IMR-90 (cell line): Measurements from ENCODE around the gene ANK2. TPM values are rescaled to one million over a fixed set of nuclear protein-coding genes. Genes with fewer than 3 reads are reported as not detected.

ENCODE experiments used
- ATAC-seq: fragments of 200-7000 bp; cut with Tn5 transposase; 2 replicates; pipeline ENCODE4 v1.9.1; 2020; ENCODE audit warnings: low read depth, mild to moderate bottlenecking, moderate library complexity
- BruUV-seq: library from RNA; stranded (reverse); fragments of 400-500 nt; replicated peaks from 2 replicates; lab custom pipeline; 2021; lab: Mats Ljungman, UMichigan
- CTCF ChIA-PET: fragments of 300-600 bp; formaldehyde crosslinking; extraction: SDS; loops from one replicate; lab custom pipeline; 2021; ENCODE audit warnings: antibody characterized with exemption; lab: Yijun Ruan, JAX
- POLR2A ChIA-PET: fragments of 300-600 bp; sonication (Branson Sonifier 250); formaldehyde crosslinking; loops from one replicate; lab custom pipeline; 2022; ENCODE audit warnings: antibody characterized with exemption; ENCODE audit not compliant: unreplicated experiment; lab: Charles Lee
- DNase-seq: peaks from one replicate; pipeline ENCODE4 v3.0.0; 2013
- H2AFZ ChIP-seq: replicated peaks from 2 replicates; pipeline ENCODE3; 2013; ENCODE audit warnings: low read length, mild to moderate bottlenecking; ENCODE audit not compliant: poor library complexity
- H2AK5ac ChIP-seq: 2 replicates; pipeline ENCODE4 v1.6.1; 2013; ENCODE audit warnings: low read depth, low read length, inconsistent platforms
- H2AK9ac ChIP-seq: replicated peaks from 2 replicates; pipeline ENCODE3; 2013; ENCODE audit warnings: mild to moderate bottlenecking, low read depth, low read length, moderate library complexity; ENCODE audit not compliant: poor library complexity
- H2BK120ac ChIP-seq: 2 replicates; pipeline ENCODE4 v1.6.1; 2013; ENCODE audit warnings: low read depth, low read length, inconsistent platforms
- H2BK15ac ChIP-seq: 3 replicates; pipeline ENCODE4 v1.6.1; 2013; ENCODE audit warnings: low read depth, low read length, inconsistent platforms
- H2BK20ac ChIP-seq: 2 replicates; pipeline ENCODE4 v1.6.1; 2013; ENCODE audit warnings: low read depth, mild to moderate bottlenecking, inconsistent platforms, low read length, moderate library complexity
- H2BK5ac ChIP-seq: 2 replicates; pipeline ENCODE4 v1.6.1; 2013; ENCODE audit warnings: mild to moderate bottlenecking, low read depth, low read length, inconsistent platforms; ENCODE audit not compliant: poor library complexity, severe bottlenecking
- H3K14ac ChIP-seq: replicated peaks from 2 replicates; pipeline ENCODE4 v1.6.1; 2013; ENCODE audit warnings: low read depth, low read length, inconsistent platforms
- H3K18ac ChIP-seq: 2 replicates; pipeline ENCODE4 v1.6.1; 2013; ENCODE audit warnings: low read depth, low read length, control low read depth
- H3K23ac ChIP-seq: 2 replicates; pipeline ENCODE4 v1.6.1; 2013; ENCODE audit warnings: low read depth, low read length, inconsistent platforms
- H3K27ac ChIP-seq: 2 replicates; pipeline ENCODE4 v1.5.1; 2013; ENCODE audit warnings: mild to moderate bottlenecking, control low read depth, low read length; ENCODE audit not compliant: insufficient read depth
- H3K27me3 ChIP-seq: 2 replicates; pipeline ENCODE4 v1.6.1; 2013; ENCODE audit warnings: low read length; ENCODE audit not compliant: control insufficient read depth, insufficient read depth
- H3K36me3 ChIP-seq: 2 replicates; pipeline ENCODE4 v1.6.1; 2013; ENCODE audit warnings: low read length, mixed read lengths; ENCODE audit not compliant: control insufficient read depth, insufficient read depth
- H3K4ac ChIP-seq: 2 replicates; pipeline ENCODE4 v1.6.1; 2013; ENCODE audit warnings: low read depth, low read length, inconsistent platforms
- H3K4me1 ChIP-seq: 2 replicates; pipeline ENCODE4 v1.6.1; 2013; ENCODE audit warnings: low read length, mixed read lengths; ENCODE audit not compliant: control insufficient read depth, insufficient read depth
- H3K4me2 ChIP-seq: 2 replicates; pipeline ENCODE4 v1.6.1; 2013; ENCODE audit warnings: low read depth, mild to moderate bottlenecking, control low read depth, low read length, moderate library complexity
- H3K4me3 ChIP-seq: 2 replicates; pipeline ENCODE4 v1.5.1; 2013; ENCODE audit warnings: low read depth, mild to moderate bottlenecking, control low read depth, low read length, moderate library complexity; ENCODE audit not compliant: insufficient read depth
- H3K56ac ChIP-seq: 2 replicates; pipeline ENCODE4 v1.6.1; 2013; ENCODE audit warnings: low read length, inconsistent platforms; ENCODE audit not compliant: insufficient read depth; ENCODE audit errors: extremely low read depth
- H3K79me1 ChIP-seq, 2 experiments: 2 replicates each; pipeline ENCODE4 v1.6.1; 2013; ENCODE audit warnings: low read length in 2 of 2, inconsistent platforms in 1 of 2, low read depth in 1 of 2
- H3K9ac ChIP-seq: 2 replicates; pipeline ENCODE4 v1.6.1; 2013; ENCODE audit warnings: low read depth, low read length, control low read depth
- H3K9me1 ChIP-seq: 2 replicates; pipeline ENCODE4 v1.6.1; 2013; ENCODE audit warnings: low read length, inconsistent platforms; ENCODE audit not compliant: insufficient read depth
- H3K9me3 ChIP-seq: 2 replicates; pipeline ENCODE4 v1.6.1; 2013; ENCODE audit warnings: low read length; ENCODE audit not compliant: control insufficient read depth, insufficient read depth
- H4K20me1 ChIP-seq: 2 replicates; pipeline ENCODE4 v1.6.1; 2013; ENCODE audit warnings: low read length, inconsistent platforms; ENCODE audit not compliant: insufficient read depth
- H4K5ac ChIP-seq: 2 replicates; pipeline ENCODE4 v1.6.1; 2013; ENCODE audit warnings: mild to moderate bottlenecking, low read depth, low read length, control low read depth
- H4K8ac ChIP-seq, 2 experiments: 2 replicates each; pipeline ENCODE4 v1.6.1; 2013; ENCODE audit warnings: low read depth in 2 of 2, low read length in 2 of 2, control low read depth in 1 of 2, inconsistent platforms in 1 of 2
- H4K91ac ChIP-seq: 2 replicates; pipeline ENCODE4 v1.6.1; 2013; ENCODE audit warnings: low read depth, low read length, inconsistent platforms; ENCODE audit not compliant: insufficient read depth
- CTCF ChIP-seq: conservative IDR thresholded peaks from 2 replicates; pipeline ENCODE4 v1.5.1; 2012; ENCODE audit warnings: mild to moderate bottlenecking, low read depth, low read length, improper control_type of control experiment
- FOS ChIP-seq: fragments of 150-350 bp; IDR thresholded peaks from 2 replicates; pipeline ENCODE4 v1.6.1; 2016; ENCODE audit warnings: low read depth, low read length
- MAFK ChIP-seq: IDR thresholded peaks from 2 replicates; pipeline ENCODE4 v1.6.1; 2012; ENCODE audit warnings: low read depth, low read length, improper control_type of control experiment
- POLR2A ChIP-seq: IDR thresholded peaks from 2 replicates; pipeline ENCODE4 v1.6.1; 2012; ENCODE audit warnings: mild to moderate bottlenecking, low read depth, low read length
- RAD21 ChIP-seq: IDR thresholded peaks from 2 replicates; pipeline ENCODE4 v1.6.1; 2012; ENCODE audit warnings: low read length, improper control_type of control experiment
- WGBS, 2 experiments: methylation state at CpG; one replicate each; pipeline versions ENCODE4 v1.1.5 to v1.1.7; 2013; ENCODE audit warnings: missing lambda C conversion rate in 2 of 2; ENCODE audit not compliant: insufficient read length in 1 of 2; ENCODE audit errors: extremely low coverage in 2 of 2; 5-methylcytosine and 5-hydroxymethylcytosine counted together
- dilution Hi-C: fragments of 300-500 bp; cut with HindIII; formaldehyde crosslinking; loops from one replicate; pipeline ENCODE4 v1.14.3; 2018; ENCODE audit warnings: low sequenced_read_pairs; ENCODE audit not compliant: unreplicated experiment
- in situ Hi-C: fragments of 300-500 bp; cut with MboI; formaldehyde crosslinking; loops from 3 replicates; pipeline ENCODE4 v1.14.3; 2019; ENCODE audit warnings: low sequenced_read_pairs, inconsistent platforms, mixed read lengths
- intact Hi-C: fragments of 100-400 bp; cut with micrococcal nuclease; formaldehyde crosslinking; loops from 2 replicates; pipeline ENCODE4 v1.10.0; 2022
- polyA plus RNA-seq, 3 experiments: library from polyadenylated mRNA; depleted of rRNA; stranded (reverse); fragments of >200 nt; gene quantifications; 2 replicates each; pipeline ENCODE4 v1.2.3, GENCODE V29; 2012; ENCODE audit warnings: low replicate concordance in 1 of 3
- total RNA-seq: library from RNA; depleted of rRNA; stranded (reverse); fragments of >200 nt; gene quantifications from 2 replicates; pipeline ENCODE4 v1.2.3, GENCODE V29; 2012

Gene ANK2
- total and polyA plus RNA-seq, 2 of the 4 experiments (the other 2 are of a cell fraction), result 0.82 to 6.6 TPM

- H3K18ac ChIP-seq, result no peak overlapping the region
- TF ChIP-seq CTCF, result no peak
- TF ChIP-seq POLR2A, result no peak
- no peak for TF ChIP-seq FOS
- no peak for TF ChIP-seq MAFK
- TF ChIP-seq RAD21, result no peak
- no peak overlapping the region for H3K4me2 ChIP-seq
- H3K23ac ChIP-seq, result peak overlapping the region; percentile 27; the same call in 1 of the 2 replicates
- no TSS peak for BruUV-seq
- CTCF ChIA-PET, result interaction anchor here (1.7 kb wide), 1 partner anchor 9 kb away, joined by 5 read pairs; no protein-coding TSS in a partner anchor
- no peak overlapping the region for H2BK120ac ChIP-seq
- H3K27me3 ChIP-seq, result no peaks in the 10 kb centered on the region
- no peak overlapping the region for H2BK5ac ChIP-seq
- peak overlapping the region in 1 of 2 experiments; percentile 19; a peak in 1 of 4 replicates for H4K8ac ChIP-seq
- no peaks in the 10 kb centered on the region for H3K36me3 ChIP-seq
- intact Hi-C loops (no loop called here), in situ Hi-C loops (loop anchor here (10.0 kb wide), 1 partner anchor 371 kb away; no protein-coding TSS in a partner anchor), dilution Hi-C loops (no loop called here)
- H3K56ac ChIP-seq, result no peak overlapping the region
- WGBS, 2 experiments, result no CpG with 5 or more reads among the region's 4 CpGs
- no peaks in the 10 kb centered on the region for H3K4me1 ChIP-seq
- H3K27ac ChIP-seq, result no peak overlapping the region
- no peak overlapping the region for H2BK20ac ChIP-seq
- 0 out of 3 replicates have a peak overlapping the region, but pooled peaks have one; percentile 10 for H2BK15ac ChIP-seq
- peak overlapping the region; percentile 47 for H2AFZ ChIP-seq
- H4K20me1 ChIP-seq, result no peaks in the 10 kb centered on the region
- no peak overlapping the region; the same call in 1 of the 2 replicates for H3K14ac ChIP-seq
- peak overlapping the region; percentile 31; the same call in 1 of the 2 replicates for H2AK5ac ChIP-seq
- H3K9me3 ChIP-seq, result no peaks in the 10 kb centered on the region
- peaks cover 4% of the 10 kb centered on the region for H3K9me1 ChIP-seq
- no peak overlapping the region for H3K9ac ChIP-seq
- peak overlapping the region; percentile 24 for H2AK9ac ChIP-seq
- no peak overlapping the region for H4K5ac ChIP-seq
- no peak overlapping the region for H3K4ac ChIP-seq
- no peak overlapping the region for H3K4me3 ChIP-seq
- POLR2A ChIA-PET, result no interaction called here
- H4K91ac ChIP-seq, result no peak overlapping the region; the same call in 1 of the 2 replicates
- ATAC-seq, result peak; percentile 17; the same call in 1 of the 2 replicates
- DNase-seq, result no peak
- H3K79me1 ChIP-seq, result no peaks in the 10 kb centered on the region
Measured at GRCh38 chr4:113404167-113404571, 354.7 kb downstream of the ANK2 start.
